Subcutaneous abdominal adipose tissue (tissue), 5 donors: ENCODE results near the gene PLCB1.

ENCODE experiments used
- H3K27ac ChIP-seq: one replicate; pipeline ENCODE4 v1.7.0; 2013; ENCODE audit warnings: low read depth, mild to moderate bottlenecking, inconsistent platforms, low read length, moderate library complexity
- H3K27me3 ChIP-seq, 5 donors: one replicate each; pipeline ENCODE4 v1.7.0; 2013; ENCODE audit warnings: low read length in 5 of 5, inconsistent platforms in 1 of 5; ENCODE audit not compliant: control insufficient read depth in 5 of 5, insufficient read depth in 4 of 5
- H3K36me3 ChIP-seq, 5 donors: one replicate each; pipeline ENCODE4 v1.7.0; 2013; ENCODE audit warnings: low read length in 5 of 5; ENCODE audit not compliant: control insufficient read depth in 5 of 5, insufficient read depth in 5 of 5
- H3K4me1 ChIP-seq, 5 donors: one replicate each; pipeline ENCODE4 v1.7.0; 2013; ENCODE audit warnings: low read length in 5 of 5, mild to moderate bottlenecking in 3 of 5, moderate library complexity in 1 of 5; ENCODE audit not compliant: control insufficient read depth in 5 of 5, insufficient read depth in 5 of 5
- H3K4me3 ChIP-seq, 5 donors: one replicate each; pipeline ENCODE4 v1.7.0; 2013; ENCODE audit warnings: low read length in 5 of 5, low read depth in 1 of 5
- H3K9ac ChIP-seq, 5 donors: one replicate each; pipeline ENCODE4 v1.7.0; 2013; ENCODE audit warnings: low read length in 5 of 5, mild to moderate bottlenecking in 4 of 5, moderate library complexity in 3 of 5
- H3K9me3 ChIP-seq, 5 donors: one replicate each; pipeline ENCODE4 v1.7.0; 2013; ENCODE audit warnings: low read length in 5 of 5; ENCODE audit not compliant: control insufficient read depth in 5 of 5
- donor health status: healthy.
- donor health status: healthy.
- donor health status: healthy.
- donor health status: healthy.
- donor health status: healthy.

PLCB1 gene

DNA sequence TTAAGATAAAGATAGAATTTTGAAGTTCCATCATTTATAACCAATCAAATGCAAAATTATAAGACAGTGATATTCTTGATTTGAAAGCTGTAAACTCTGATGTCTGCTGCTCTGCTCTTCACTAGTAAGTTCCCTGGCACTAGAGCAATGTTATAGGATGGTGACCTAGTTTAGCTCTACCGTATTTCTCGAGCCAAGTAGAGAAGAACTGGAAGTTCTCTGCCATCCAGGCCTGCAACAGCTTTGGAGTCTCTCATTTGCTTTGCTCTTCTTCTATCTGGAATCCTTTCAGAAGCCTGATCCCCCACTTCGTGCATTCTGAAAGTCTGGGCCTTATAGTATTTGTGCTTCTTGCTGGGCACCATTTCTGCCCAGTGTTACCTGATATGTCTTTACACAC, 100.3 kb downstream of the PLCB1 start:
- peaks cover 0 to 16% (median 10%) of the 10 kb centered on the region in 5 donors for H3K4me1 ChIP-seq
- no peak overlapping the region for H3K27ac ChIP-seq
- H3K27me3 ChIP-seq, result no peaks in the 10 kb centered on the region
- no peaks in the 10 kb centered on the region for H3K9me3 ChIP-seq
- no peak overlapping the region for H3K4me3 ChIP-seq
- H3K9ac ChIP-seq, result no peak overlapping the region
- H3K36me3 ChIP-seq, result no peaks in the 10 kb centered on the region

DNA sequence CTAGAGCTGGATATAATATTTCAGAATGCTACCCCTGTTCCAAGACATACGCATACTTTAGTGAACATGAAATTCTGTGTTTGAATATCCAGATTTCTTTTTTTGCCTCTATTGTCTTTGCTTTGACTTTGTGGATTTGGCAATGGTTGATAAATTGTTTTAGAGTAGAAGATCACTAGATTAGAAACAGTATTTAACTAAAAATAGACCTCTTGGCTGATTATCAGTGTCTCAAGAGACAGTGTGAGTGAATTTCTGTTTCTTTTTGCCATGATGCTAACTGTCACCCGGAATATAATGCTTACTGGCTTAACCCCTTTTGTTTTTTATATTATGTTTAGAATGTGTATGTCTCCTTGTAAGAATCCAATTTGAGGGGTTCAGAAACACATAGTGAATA, 102.5 kb downstream of the PLCB1 start:
- Histone ChIP-seq H3K4me1 (peaks cover 0 to 16% (median 8%) of the 10 kb centered on the region in 5 donors), H3K9me3 (no peaks in the 10 kb centered on the region), H3K27me3 (no peaks in the 10 kb centered on the region), H3K27ac (no peak overlapping the region), H3K36me3 (no peaks in the 10 kb centered on the region), H3K4me3 (no peak overlapping the region), H3K9ac (no peak overlapping the region)

DNA sequence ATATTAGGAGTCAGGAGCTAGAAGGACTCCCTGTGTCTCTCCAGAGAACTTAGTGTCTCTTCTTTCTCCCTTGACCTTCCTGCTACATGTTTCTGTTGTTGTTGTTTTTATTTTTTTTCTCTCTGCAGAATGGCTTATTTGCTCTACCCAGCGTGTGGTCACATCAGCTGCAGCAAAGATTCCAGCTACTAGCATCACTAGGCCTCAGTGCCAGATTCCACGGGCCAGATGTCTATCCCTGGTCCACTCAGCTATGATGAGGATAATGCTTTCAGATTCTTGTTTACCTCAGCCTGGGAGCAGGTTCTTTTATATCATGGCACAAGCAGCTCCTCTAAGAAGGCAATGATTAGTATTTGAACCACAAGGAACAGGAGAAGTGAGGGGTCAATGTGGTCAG, 110.0 kb downstream of the PLCB1 start:
- H3K9ac ChIP-seq, result no peak overlapping the region
- no peak overlapping the region for H3K4me3 ChIP-seq
- no peaks in the 10 kb centered on the region for H3K36me3 ChIP-seq
- H3K27me3 ChIP-seq, result no peaks in the 10 kb centered on the region
- H3K27ac ChIP-seq, result no peak overlapping the region
- peaks cover 0 to 32% (median 10%) of the 10 kb centered on the region in 5 donors for H3K4me1 ChIP-seq
- H3K9me3 ChIP-seq, result no peaks in the 10 kb centered on the region

DNA sequence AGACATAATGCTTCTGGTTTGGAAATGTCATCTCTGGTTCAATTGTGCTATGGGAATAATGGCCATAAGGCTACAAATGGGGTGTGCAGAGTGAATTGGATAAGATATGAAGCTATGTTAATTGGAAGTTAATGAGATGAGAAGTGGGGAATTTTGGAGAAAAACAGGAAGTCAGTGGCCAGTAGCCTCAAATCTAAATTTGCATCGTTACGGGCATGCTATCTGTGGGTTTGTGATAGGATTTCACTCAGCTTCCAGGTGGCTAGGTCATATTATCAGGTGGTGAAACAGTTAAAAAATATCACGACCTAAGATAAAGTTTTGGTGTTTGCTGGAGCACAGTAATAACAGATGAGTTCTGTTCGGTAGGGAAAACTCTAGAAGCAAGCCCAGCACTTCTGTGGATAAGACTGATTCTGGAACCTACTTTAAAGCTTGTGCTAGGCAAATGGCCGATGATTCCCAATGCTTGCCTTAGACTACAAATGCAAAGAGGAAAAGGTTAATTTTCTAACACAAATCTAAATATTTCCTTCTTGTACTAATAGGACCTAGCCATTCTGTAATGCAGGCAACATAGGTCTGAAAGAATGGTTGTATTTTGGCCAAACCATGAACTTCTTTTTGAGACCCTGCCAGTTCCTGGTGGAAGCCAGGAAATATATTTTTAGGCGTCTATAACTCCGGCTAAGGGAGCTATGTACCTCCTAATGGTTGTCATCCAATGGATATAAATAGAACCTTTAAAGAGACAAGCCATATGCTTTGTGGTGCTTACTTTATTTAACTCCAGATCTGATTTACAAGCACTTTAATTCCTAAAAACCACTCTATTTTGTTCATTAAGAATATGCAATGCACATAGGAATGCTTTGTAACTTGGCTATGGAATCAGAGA, 111.0 kb downstream of the PLCB1 start:
- Histone ChIP-seq H3K27ac (peak overlapping the region; percentile 2), H3K4me1 (peaks cover 0 to 32% (median 10%) of the 10 kb centered on the region in 5 donors), H3K9me3 (no peaks in the 10 kb centered on the region), H3K9ac (no peak overlapping the region), H3K27me3 (no peaks in the 10 kb centered on the region), H3K36me3 (no peaks in the 10 kb centered on the region), H3K4me3 (no peak overlapping the region)

DNA sequence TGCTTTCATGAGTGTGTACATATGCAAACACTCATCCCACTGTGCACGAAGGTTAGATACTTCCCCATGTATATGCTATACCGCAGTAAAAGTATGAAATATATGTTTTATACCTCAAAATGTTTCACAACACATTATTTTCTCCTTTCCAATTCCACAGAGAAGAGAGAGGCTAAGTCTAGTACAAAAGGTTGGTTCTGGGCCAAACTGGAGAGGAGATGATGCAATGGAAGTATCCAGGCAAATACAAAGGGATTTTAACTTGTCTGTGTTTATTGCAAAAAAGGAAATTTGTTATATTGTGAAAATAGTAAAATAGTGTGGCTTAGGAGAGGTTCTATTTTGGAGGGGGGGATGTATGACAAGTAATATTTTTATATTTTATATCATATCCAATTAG, 112.6 kb downstream of the PLCB1 start:
- H3K4me3 ChIP-seq, result no peak overlapping the region
- H3K9me3 ChIP-seq, result no peaks in the 10 kb centered on the region
- H3K9ac ChIP-seq, result no peak overlapping the region
- H3K27me3 ChIP-seq, result no peaks in the 10 kb centered on the region
- peak overlapping the region; percentile 49 for H3K27ac ChIP-seq
- H3K4me1 ChIP-seq, result peaks cover 0 to 32% (median 10%) of the 10 kb centered on the region in 5 donors
- no peaks in the 10 kb centered on the region for H3K36me3 ChIP-seq

DNA sequence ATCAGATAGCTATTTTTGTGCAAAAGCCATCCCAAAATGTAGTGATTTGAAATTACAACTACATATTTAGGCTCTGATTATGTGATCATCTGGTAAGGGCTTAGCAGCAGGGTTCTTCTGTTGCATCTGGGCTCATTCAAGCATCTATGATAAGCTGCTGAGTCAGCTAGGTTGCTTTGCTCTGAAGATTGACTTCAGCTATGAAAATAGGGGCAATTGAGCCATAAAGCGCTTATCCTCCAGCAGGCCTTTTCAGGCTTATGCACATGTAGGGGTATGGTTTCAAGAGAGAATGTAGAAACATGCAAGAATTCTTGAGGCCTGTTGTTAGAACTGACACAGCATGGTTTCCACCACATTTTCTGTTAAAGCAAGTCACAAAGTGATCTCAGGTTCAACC, 114.1 kb downstream of the PLCB1 start:
- H3K4me3 ChIP-seq, result no peak overlapping the region
- no peak overlapping the region for H3K9ac ChIP-seq
- no peak overlapping the region for H3K27ac ChIP-seq
- peaks cover 0 to 32% (median 10%) of the 10 kb centered on the region in 5 donors for H3K4me1 ChIP-seq
- H3K27me3 ChIP-seq, result no peaks in the 10 kb centered on the region
- no peaks in the 10 kb centered on the region for H3K9me3 ChIP-seq
- no peaks in the 10 kb centered on the region for H3K36me3 ChIP-seq

DNA sequence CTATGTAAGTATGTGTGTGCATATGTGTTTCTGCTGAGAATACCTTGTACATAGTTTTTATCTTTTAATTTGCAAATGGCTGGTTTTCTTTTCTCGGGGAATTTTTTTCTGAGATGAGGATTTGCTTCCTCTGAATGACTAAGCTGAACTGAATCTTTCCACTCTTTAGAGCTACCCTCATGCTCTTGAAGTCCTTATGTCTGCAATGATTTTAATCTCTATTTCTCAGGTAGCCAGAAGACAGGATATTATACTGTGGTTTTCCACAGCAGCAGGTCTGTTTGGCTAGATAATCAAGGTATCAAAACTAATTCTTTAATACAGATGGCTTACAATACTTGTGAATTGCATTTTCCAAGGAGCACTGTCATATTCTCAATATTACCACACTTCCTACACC, 114.7 kb downstream of the PLCB1 start:
- no peak overlapping the region for H3K27ac ChIP-seq

DNA sequence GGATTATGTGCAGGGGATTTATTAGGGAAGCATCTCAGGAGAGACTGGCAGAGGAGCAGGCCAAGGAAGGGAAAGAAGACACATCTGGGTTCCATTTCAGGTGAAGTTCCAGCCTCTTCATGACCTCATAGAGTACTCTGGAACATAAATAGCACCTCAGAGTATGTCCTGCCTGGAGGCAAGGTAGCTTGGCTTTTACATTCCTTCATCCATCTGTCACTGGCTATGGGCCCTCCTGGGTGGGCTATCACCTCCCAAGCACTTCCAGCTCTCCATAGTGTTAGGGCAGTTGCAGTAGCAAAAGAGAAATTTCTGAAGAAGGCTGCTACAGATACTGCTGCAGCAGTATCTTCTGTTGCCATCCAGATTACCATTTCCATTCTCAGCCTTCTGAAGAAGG, 116.0 kb downstream of the PLCB1 start:
- no peaks in the 10 kb centered on the region for H3K36me3 ChIP-seq

More for the DNA sequence above, 114.7 kb downstream of the PLCB1 start:
- Histone ChIP-seq H3K36me3 (no peaks in the 10 kb centered on the region), H3K4me1 (peaks cover 0 to 31% (median 10%) of the 10 kb centered on the region in 5 donors), H3K9me3 (no peaks in the 10 kb centered on the region), H3K4me3 (no peak overlapping the region), H3K9ac (no peak overlapping the region), H3K27me3 (no peaks in the 10 kb centered on the region)

DNA sequence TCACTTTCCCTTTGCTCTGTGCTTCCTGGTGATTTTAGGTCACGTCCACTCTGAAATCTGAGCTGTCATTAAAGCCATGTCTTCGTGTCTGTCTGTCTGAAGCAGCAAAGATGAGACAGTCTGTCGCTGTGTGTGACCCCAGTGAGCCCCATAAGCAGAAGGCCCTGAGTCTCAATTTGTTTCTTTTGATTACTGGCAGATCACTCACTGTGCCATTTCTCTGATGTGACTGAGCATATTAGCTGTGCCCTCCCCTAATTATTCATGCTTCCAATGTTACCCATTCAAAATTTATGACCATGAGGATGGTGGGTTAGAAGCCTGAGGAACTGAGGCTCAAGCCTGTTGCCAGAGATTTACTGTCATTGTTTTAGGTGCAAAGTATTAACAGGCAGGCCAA, 117.6 kb downstream of the PLCB1 start:
- H3K9me3 ChIP-seq, result no peaks in the 10 kb centered on the region
- no peak overlapping the region for H3K9ac ChIP-seq
- H3K27me3 ChIP-seq, result no peaks in the 10 kb centered on the region
- no peaks in the 10 kb centered on the region for H3K36me3 ChIP-seq
- H3K27ac ChIP-seq, result no peak overlapping the region
- no peak overlapping the region for H3K4me3 ChIP-seq
- H3K4me1 ChIP-seq, result peaks cover 0 to 8% (median 1%) of the 10 kb centered on the region in 5 donors

More for the DNA sequence above, 116.0 kb downstream of the PLCB1 start:
- Histone ChIP-seq H3K27ac (no peak overlapping the region), H3K27me3 (no peaks in the 10 kb centered on the region), H3K4me3 (no peak overlapping the region), H3K9me3 (no peaks in the 10 kb centered on the region), H3K9ac (no peak overlapping the region), H3K4me1 (peaks cover 0 to 19% (median 8%) of the 10 kb centered on the region in 5 donors)

DNA sequence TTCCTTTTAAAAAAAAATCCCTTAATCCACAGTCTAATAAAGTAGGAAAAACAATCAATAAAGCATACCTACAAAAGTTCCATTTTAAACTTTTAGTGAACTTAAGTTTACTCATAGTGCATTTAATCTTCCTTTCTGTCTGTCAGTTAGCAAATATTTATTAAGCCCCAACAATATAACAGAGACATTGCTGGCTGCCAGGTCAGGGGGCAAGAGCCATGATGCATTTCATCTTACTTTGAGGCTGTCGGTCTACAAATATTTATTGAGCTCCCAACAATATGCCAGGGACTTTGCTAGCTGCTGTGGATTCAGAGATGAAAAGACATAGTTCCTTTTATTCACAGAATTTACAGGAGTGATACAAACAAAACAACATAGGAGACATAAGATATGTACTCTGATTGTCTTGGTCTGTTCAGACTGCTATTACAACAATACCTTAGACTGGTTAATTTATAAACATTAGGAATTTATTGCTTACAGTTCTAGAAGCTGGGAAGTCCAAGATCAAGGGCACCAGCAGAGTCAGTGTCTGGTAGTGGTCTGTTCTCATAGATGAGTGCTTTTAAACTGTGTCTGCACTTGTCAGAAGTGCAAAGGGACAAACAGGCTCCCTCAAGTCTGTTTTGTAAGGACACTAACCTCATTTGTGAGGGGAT, 118.6 kb downstream of the PLCB1 start:
- H3K9ac ChIP-seq, result no peak overlapping the region
- H3K36me3 ChIP-seq, result no peaks in the 10 kb centered on the region
- H3K4me1 ChIP-seq, result no peaks in the 10 kb centered on the region
- no peak overlapping the region for H3K27ac ChIP-seq
- H3K9me3 ChIP-seq, result no peaks in the 10 kb centered on the region
- H3K27me3 ChIP-seq, result no peaks in the 10 kb centered on the region
- no peak overlapping the region for H3K4me3 ChIP-seq
